HepG2 (cell line): Measurements from ENCODE around the gene RNF13. TPM values are rescaled to one million over a fixed set of nuclear protein-coding genes. Genes with fewer than 3 reads are reported as not detected.

Source experiments
- ATAC-seq: fragments of 200-7000 bp; cut with Tn5 transposase; 3 replicates; pipeline ENCODE4 v1.9.1; 2020; ENCODE audit warnings: mild to moderate bottlenecking, moderate library complexity
- BruUV-seq: library from RNA; stranded (reverse); fragments of 400-500 nt; replicated peaks from 2 replicates; lab custom pipeline; 2021; lab: Mats Ljungman, UMichigan
- CTCF ChIA-PET: fragments of 300-600 bp; formaldehyde crosslinking; extraction: SDS; loops from one replicate; lab custom pipeline; 2021; ENCODE audit warnings: low total read pairs, inconsistent platforms, low intra/inter-chr PET ratio; lab: Yijun Ruan, JAX
- POLR2A ChIA-PET: fragments of 350-600 bp; sonication (Branson Sonifier 250); formaldehyde crosslinking; loops from one replicate; lab custom pipeline; 2020; ENCODE audit warnings: antibody characterized with exemption, inconsistent platforms; lab: Yijun Ruan, JAX
- DNase-seq: peaks from one replicate; pipeline ENCODE4 v3.0.0-alpha.2; 2015; ENCODE audit warnings: low spot score
- FAIRE-seq: peaks from 3 replicates; lab custom pipeline; 2011; peaks lifted over from hg19 to GRCh38; lab: Jason Lieb, UNC
- H2AFZ ChIP-seq: one replicate; pipeline ENCODE4 v1.6.1; 2011; ENCODE audit warnings: low read length, inconsistent platforms
- H3K27ac ChIP-seq: fragments of 300-600 bp; 3 replicates; pipeline ENCODE4 v1.8.0; 2011; ENCODE audit warnings: mixed run types, mild to moderate bottlenecking, mixed read lengths, low read length, inconsistent platforms; ENCODE audit not compliant: insufficient read depth; ENCODE audit errors: extremely low read length
- H3K27me3 ChIP-seq, 2 experiments: fragments of 200-600 bp in 1 of 2; 2 replicates in 1 of 2; 3 replicates in 1 of 2; pipeline versions ENCODE4 v1.6.0 to v1.8.0; 2011; ENCODE audit warnings: low read length in 2 of 2, mild to moderate bottlenecking in 2 of 2, moderate library complexity in 2 of 2, inconsistent platforms in 1 of 2; ENCODE audit not compliant: insufficient read depth in 2 of 2, control insufficient read depth in 1 of 2
- H3K36me3 ChIP-seq, 2 experiments: fragments of 200-600 bp in 1 of 2; replicated peaks in 1 of 2; 2 replicates in 1 of 2; 3 replicates in 1 of 2; pipeline versions ENCODE4 v1.5.1 to v1.8.0; 2011; ENCODE audit warnings: low read length in 2 of 2, inconsistent platforms in 1 of 2; ENCODE audit not compliant: insufficient read depth in 2 of 2, control insufficient read depth in 1 of 2
- H3K4me1 ChIP-seq: 2 replicates; pipeline ENCODE4 v1.5.1; 2012; ENCODE audit warnings: low read length, inconsistent platforms; ENCODE audit not compliant: insufficient read depth
- H3K4me2 ChIP-seq: 2 replicates; pipeline ENCODE4 v1.6.0; 2011; ENCODE audit warnings: low read depth, low read length, inconsistent platforms
- H3K4me3 ChIP-seq, 3 experiments: fragments of 200-600 bp in 1 of 3; sonication (generic), shearing (Covaris generic) in 1 of 3; replicated peaks in 1 of 3; 2 replicates each; pipeline ENCODE4 v1.5.1; 2011 to 2016; ENCODE audit warnings: low read length in 3 of 3, inconsistent platforms in 2 of 3, low read depth in 2 of 3, mild to moderate bottlenecking in 2 of 3, control low read depth in 1 of 3, mixed read lengths in 1 of 3; ENCODE audit not compliant: insufficient read depth in 1 of 3
- H3K79me2 ChIP-seq: one replicate; pipeline ENCODE4 v1.6.1; 2011; ENCODE audit warnings: low read length, inconsistent platforms; ENCODE audit not compliant: insufficient read depth
- H3K9ac ChIP-seq: 2 replicates; pipeline ENCODE4 v1.6.0; 2011; ENCODE audit warnings: mild to moderate bottlenecking, low read depth, low read length, inconsistent platforms; ENCODE audit not compliant: insufficient read depth
- H3K9me3 ChIP-seq: 2 replicates; pipeline ENCODE4 v1.5.1; 2012; ENCODE audit warnings: mild to moderate bottlenecking, low read length
- H4K20me1 ChIP-seq: 2 replicates; pipeline ENCODE4 v1.6.0; 2011; ENCODE audit warnings: inconsistent platforms, mild to moderate bottlenecking, low read length, moderate library complexity; ENCODE audit not compliant: insufficient read depth
- AGO1 ChIP-seq: fragments of 200-400 bp; formaldehyde crosslinking; IDR thresholded peaks from 2 replicates; pipeline ENCODE4 v1.6.1; 2017; ENCODE audit warnings: mild to moderate bottlenecking, low read depth, low read length, moderate library complexity; ENCODE audit not compliant: poor library complexity, severe bottlenecking
- CBX5 ChIP-seq: sonication (generic); formaldehyde crosslinking; IDR thresholded peaks from 2 replicates; pipeline ENCODE4 v1.4.0; 2020; ENCODE audit warnings: missing genetic modification reagents, borderline replicate concordance
- FOXJ3 ChIP-seq: sonication (generic); formaldehyde crosslinking; IDR thresholded peaks from 2 replicates; pipeline ENCODE4 v1.4.0; 2020; ENCODE audit warnings: missing genetic modification reagents, mild to moderate bottlenecking, borderline replicate concordance
- MTA1 ChIP-seq: sonication (generic); formaldehyde crosslinking; IDR thresholded peaks from 2 replicates; pipeline ENCODE4 v1.4.0; 2020; ENCODE audit warnings: missing genetic modification reagents, mild to moderate bottlenecking, borderline replicate concordance
- NFKB2 ChIP-seq: sonication (generic); formaldehyde crosslinking; IDR thresholded peaks from 2 replicates; pipeline ENCODE4 v1.4.0; 2020; ENCODE audit warnings: missing genetic modification reagents, borderline replicate concordance
- NONO ChIP-seq, 2 experiments: fragments of 450-650 bp in 1 of 2; sonication (generic) in 1 of 2; formaldehyde crosslinking in 1 of 2; IDR thresholded peaks in 1 of 2; conservative IDR thresholded peaks in 1 of 2; 2 replicates each; pipeline versions ENCODE4 v1.6.1 to v1.8.0; 2017 to 2022; ENCODE audit warnings: mild to moderate bottlenecking in 1 of 2, missing genetic modification reagents in 1 of 2, moderate library complexity in 1 of 2
- TBX3 ChIP-seq: fragments of 450-650 bp; IDR thresholded peaks from 2 replicates; pipeline ENCODE4 v1.6.1; 2017; ENCODE audit warnings: antibody characterized with exemption, mild to moderate bottlenecking, inconsistent platforms, borderline replicate concordance
- USF2 ChIP-seq, 2 experiments: sonication (generic) in 1 of 2; formaldehyde crosslinking in 1 of 2; IDR thresholded peaks; 2 replicates each; pipeline versions ENCODE4 v1.5.1 to v1.6.1; 2011 to 2020; ENCODE audit warnings: borderline replicate concordance in 1 of 2, low read depth in 1 of 2, low read length in 1 of 2, mild to moderate bottlenecking in 1 of 2, missing genetic modification reagents in 1 of 2, moderate library complexity in 1 of 2
- ZC3H4 ChIP-seq: sonication (generic); formaldehyde crosslinking; IDR thresholded peaks from 2 replicates; pipeline ENCODE4 v1.4.0; 2020; ENCODE audit warnings: missing genetic modification reagents, borderline replicate concordance
- ZHX2 ChIP-seq, 2 experiments: sonication (generic) in 1 of 2; formaldehyde crosslinking in 1 of 2; IDR thresholded peaks; 2 replicates each; pipeline versions ENCODE4 v1.6.1 to v1.9.0; 2014 to 2022; ENCODE audit warnings: antibody characterized with exemption in 1 of 2, borderline replicate concordance in 1 of 2, inconsistent platforms in 1 of 2, low read depth in 1 of 2, missing genetic modification reagents in 1 of 2
- ZNF101 ChIP-seq: sonication (generic); formaldehyde crosslinking; IDR thresholded peaks from 2 replicates; pipeline ENCODE4 v1.4.0; 2020; ENCODE audit warnings: mild to moderate bottlenecking, low read depth, missing genetic modification reagents, borderline replicate concordance
- whole genome bisulfite sequencing: methylation state at CpG from one replicate; pipeline ENCODE4 v1.1.6; 2017; ENCODE audit warnings: low lambda C conversion rate; 5-methylcytosine and 5-hydroxymethylcytosine counted together
- in situ Hi-C: cut with HindIII; loops from 2 replicates; pipeline ENCODE4 v1.10.0; 2017; ENCODE audit warnings: low pct_unique_long_range_greater_than_20kb; ENCODE audit not compliant: extremely low pct_ligation_motif_present
- intact Hi-C: fragments of 100-400 bp; cut with micrococcal nuclease; formaldehyde crosslinking; loops from one replicate; pipeline ENCODE4 v1.10.0; 2022; ENCODE audit not compliant: unreplicated experiment
- polyA plus RNA-seq, 8 experiments: library from polyadenylated mRNA; depleted of rRNA in 3 of 8; stranded (reverse) in 7 of 8; unstranded in 1 of 8; fragments of >200 nt; fragmentation: Illumina TruSeq in 4 of 8; extraction: Trizol in 4 of 8; gene quantifications; 2 replicates each; pipeline versions ENCODE4 v1.2.1 to v1.2.3, GENCODE V29; 2011 to 2016; ENCODE audit warnings: low read depth in 4 of 8, missing spikeins in 1 of 8, mixed read lengths in 1 of 8; ENCODE audit not compliant: insufficient read depth in 1 of 8
- total RNA-seq, 5 experiments: library from RNA; depleted of rRNA; stranded (reverse); fragments of >200 nt; fragmentation: Illumina TruSeq; extraction: Trizol; gene quantifications; 2 replicates each; pipeline ENCODE4 v1.2.3, GENCODE V29; 2016; ENCODE audit warnings: low read depth in 1 of 5
- TF ChIP-seq, protein P1 (sequence below): sonication (generic); formaldehyde crosslinking; IDR thresholded peaks from 2 replicates; pipeline ENCODE4 v1.5.0; 2020; ENCODE audit warnings: missing genetic modification reagents, mild to moderate bottlenecking, borderline replicate concordance

Gene RNF13
- total and polyA plus RNA-seq, 2 of the 13 experiments (the other 11 are each of a cell fraction or from before 2014, with no cell fraction given), result 39.8 to 46.0 TPM

DNA sequence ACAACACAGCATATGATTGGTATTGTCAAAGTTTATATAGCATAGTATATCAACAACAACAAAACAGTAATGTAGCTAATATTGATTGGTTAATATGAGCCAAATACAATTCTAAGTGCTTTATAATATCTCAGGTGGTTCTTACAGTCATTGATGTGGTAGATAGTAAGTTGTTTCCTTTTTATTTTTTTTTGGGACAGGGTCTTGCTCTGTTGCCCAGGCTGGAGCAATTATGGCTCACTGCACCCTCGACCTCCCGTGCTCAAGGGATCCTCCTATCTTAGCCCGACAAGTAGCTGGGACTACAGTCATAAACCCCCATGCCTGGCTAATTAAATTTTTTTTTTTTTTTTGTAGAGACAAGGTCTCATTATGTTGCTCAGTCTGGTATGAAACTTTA, 2.7 kb downstream of the RNF13 start:
- Histone ChIP-seq H3K27ac (no peak overlapping the region), H3K4me1 (peaks cover 52% of the 10 kb centered on the region), H3K4me2 (peak overlapping the region; percentile 98), H4K20me1 (peaks cover 41% of the 10 kb centered on the region), H3K4me3 (no peak overlapping the region; a peak in 1 of 6 replicates), H3K36me3 (no peaks in the 10 kb centered on the region), H3K79me2 (peaks cover 76% of the 10 kb centered on the region), H2AFZ (no peak overlapping the region), H3K9ac (no peak overlapping the region), H3K9me3 (no peaks in the 10 kb centered on the region), H3K27me3 (no peaks in the 10 kb centered on the region; a peak in 1 of 5 replicates)
- DNase-seq (no peak), FAIRE-seq (no peak), ATAC-seq (no peak)
- CTCF ChIA-PET, result no interaction called here
- in situ Hi-C loops (no loop called here), intact Hi-C loops (loop anchor here (2.0 kb wide), 1 partner anchor 27 kb away; no protein-coding TSS in a partner anchor)
- BruUV-seq, result no TSS peak
- 99% methylated on average over 3 of the region's 3 CpGs for WGBS
- POLR2A ChIA-PET, result no interaction called here
- TF ChIP-seq AGO1, result no peak
- no peak for TF ChIP-seq TBX3
- no peak for TF ChIP-seq FOXJ3 (CRISPR knock-in tag)
- no peak for TF ChIP-seq NFKB2 (CRISPR knock-in tag)
- TF ChIP-seq, protein P1, sequence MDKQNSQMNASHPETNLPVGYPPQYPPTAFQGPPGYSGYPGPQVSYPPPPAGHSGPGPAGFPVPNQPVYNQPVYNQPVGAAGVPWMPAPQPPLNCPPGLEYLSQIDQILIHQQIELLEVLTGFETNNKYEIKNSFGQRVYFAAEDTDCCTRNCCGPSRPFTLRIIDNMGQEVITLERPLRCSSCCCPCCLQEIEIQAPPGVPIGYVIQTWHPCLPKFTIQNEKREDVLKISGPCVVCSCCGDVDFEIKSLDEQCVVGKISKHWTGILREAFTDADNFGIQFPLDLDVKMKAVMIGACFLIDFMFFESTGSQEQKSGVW, result no peak
- TF ChIP-seq NONO (IDR thresholded peaks at IDR 0.05), result no peak
- no peak for TF ChIP-seq NONO (CRISPR knock-in tag; conservative IDR thresholded peaks at IDR 0.05)
- no peak for TF ChIP-seq CBX5
- TF ChIP-seq ZHX2 (IDR thresholded peaks at IDR 0.05; ENCODE audit: low read depth), result no peak
- no peak for TF ChIP-seq ZHX2 (CRISPR knock-in tag; IDR thresholded peaks at IDR 0.05; ENCODE audit: borderline replicate concordance)
- TF ChIP-seq ZNF101 (CRISPR knock-in tag), result no peak
- no peak for TF ChIP-seq ZC3H4 (CRISPR knock-in tag)
- TF ChIP-seq USF2 (IDR thresholded peaks at IDR 0.05; ENCODE audit: low read depth, low read length), result no peak
- TF ChIP-seq USF2 (CRISPR knock-in tag; IDR thresholded peaks at IDR 0.05; ENCODE audit: borderline replicate concordance), result no peak
- TF ChIP-seq MTA1 (CRISPR knock-in tag), result no peak
